Astrocyte (in vitro differentiated cells and primary cell): Measurements from ENCODE around the gene MNT.

ENCODE experiments used
- EZH2 ChIP-seq: IDR thresholded peaks from 2 replicates; pipeline ENCODE4 v1.6.1; 2012; ENCODE audit warnings: mild to moderate bottlenecking, low read length, inconsistent platforms; ENCODE audit not compliant: insufficient read depth
- TF ChIP-seq, protein P1 (sequence below): IDR thresholded peaks from 2 replicates; pipeline ENCODE4 v1.5.1; 2011; ENCODE audit warnings: low read depth, mild to moderate bottlenecking, inconsistent platforms, low read length, moderate library complexity; ENCODE audit not compliant: insufficient read depth

DNA sequence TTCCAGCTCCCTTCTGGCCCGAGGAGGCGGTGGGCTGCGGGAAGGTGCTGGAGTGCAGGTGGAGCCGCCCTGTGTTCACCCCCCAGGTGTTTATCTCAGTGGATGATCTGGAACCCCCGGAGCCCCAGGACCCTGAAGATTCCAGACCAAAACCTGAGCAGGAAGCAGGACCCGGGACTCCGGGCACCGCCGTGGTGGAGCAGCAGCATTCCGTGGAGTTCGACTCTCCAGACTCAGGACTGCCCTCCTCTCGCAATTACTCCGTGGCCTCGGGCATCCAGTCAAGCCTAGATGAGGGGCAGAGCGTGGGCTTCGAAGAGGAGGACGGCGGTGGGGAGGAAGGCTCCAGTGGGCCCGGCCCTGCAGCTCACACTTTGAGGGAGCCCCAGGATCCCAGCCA is 25.5 kb downstream of the MNT start:
- TF ChIP-seq, protein P1, sequence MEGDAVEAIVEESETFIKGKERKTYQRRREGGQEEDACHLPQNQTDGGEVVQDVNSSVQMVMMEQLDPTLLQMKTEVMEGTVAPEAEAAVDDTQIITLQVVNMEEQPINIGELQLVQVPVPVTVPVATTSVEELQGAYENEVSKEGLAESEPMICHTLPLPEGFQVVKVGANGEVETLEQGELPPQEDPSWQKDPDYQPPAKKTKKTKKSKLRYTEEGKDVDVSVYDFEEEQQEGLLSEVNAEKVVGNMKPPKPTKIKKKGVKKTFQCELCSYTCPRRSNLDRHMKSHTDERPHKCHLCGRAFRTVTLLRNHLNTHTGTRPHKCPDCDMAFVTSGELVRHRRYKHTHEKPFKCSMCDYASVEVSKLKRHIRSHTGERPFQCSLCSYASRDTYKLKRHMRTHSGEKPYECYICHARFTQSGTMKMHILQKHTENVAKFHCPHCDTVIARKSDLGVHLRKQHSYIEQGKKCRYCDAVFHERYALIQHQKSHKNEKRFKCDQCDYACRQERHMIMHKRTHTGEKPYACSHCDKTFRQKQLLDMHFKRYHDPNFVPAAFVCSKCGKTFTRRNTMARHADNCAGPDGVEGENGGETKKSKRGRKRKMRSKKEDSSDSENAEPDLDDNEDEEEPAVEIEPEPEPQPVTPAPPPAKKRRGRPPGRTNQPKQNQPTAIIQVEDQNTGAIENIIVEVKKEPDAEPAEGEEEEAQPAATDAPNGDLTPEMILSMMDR, result no peak
- TF ChIP-seq EZH2, result no peak
